ENCODE results near the gene C17orf58.
"Not testable (repeated sequence)": the region's sequence is repeated elsewhere in the genome, so short reads cannot be mapped to it uniquely, and the experiment has no call there.

Gene C17orf58

GRCh38 chr17:68011199-68011665 is 15.0 kb upstream of the C17orf58 start:
- in situ Hi-C loops (cut with MboI; ENCODE audit: low pct_unique_long_range_greater_than_20kb, low sequenced_read_pairs): no loop called here
- DNase-seq: peak; percentile 68

DNA sequence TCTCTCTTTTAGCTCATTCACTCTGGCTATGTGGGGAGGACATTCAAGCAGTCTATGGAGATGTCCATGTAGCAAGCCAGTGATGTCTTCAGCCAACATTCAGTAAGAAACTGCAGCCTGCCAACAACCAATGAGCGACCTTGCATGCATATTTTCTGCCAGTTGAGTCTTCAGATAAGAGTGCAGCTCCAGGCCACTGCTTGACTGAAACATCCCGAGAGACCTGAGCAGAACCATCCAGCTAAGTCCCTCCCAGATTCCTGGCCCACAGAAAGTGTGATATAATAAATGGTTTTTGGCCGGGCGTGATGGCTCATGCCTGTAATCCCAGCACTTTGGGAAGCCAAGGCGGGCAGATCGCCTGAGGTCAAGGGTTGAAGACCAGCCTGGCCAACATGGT is 10.5 kb upstream of the C17orf58 start:
- in situ Hi-C loops (cut with MboI; ENCODE audit: low pct_unique_long_range_greater_than_20kb, low sequenced_read_pairs): no loop called here
- no peak for DNase-seq

- in situ Hi-C loops (cut with MboI; ENCODE audit: low pct_unique_long_range_greater_than_20kb, low sequenced_read_pairs): no loop called here
- no peak for DNase-seq
Observed at GRCh38 chr17:68004201-68004600, 7.9 kb upstream of the C17orf58 start.

- in situ Hi-C loops (cut with MboI; ENCODE audit: low pct_unique_long_range_greater_than_20kb, low sequenced_read_pairs): no loop called here
- no peak for DNase-seq
Observed at GRCh38 chr17:67999291-67999911, 3.1 kb upstream of the C17orf58 start.

- in situ Hi-C loops (cut with MboI; ENCODE audit: low pct_unique_long_range_greater_than_20kb, low sequenced_read_pairs): no loop called here
Observed at GRCh38 chr17:67998466-67998865, 2.2 kb upstream of the C17orf58 start.

DNA sequence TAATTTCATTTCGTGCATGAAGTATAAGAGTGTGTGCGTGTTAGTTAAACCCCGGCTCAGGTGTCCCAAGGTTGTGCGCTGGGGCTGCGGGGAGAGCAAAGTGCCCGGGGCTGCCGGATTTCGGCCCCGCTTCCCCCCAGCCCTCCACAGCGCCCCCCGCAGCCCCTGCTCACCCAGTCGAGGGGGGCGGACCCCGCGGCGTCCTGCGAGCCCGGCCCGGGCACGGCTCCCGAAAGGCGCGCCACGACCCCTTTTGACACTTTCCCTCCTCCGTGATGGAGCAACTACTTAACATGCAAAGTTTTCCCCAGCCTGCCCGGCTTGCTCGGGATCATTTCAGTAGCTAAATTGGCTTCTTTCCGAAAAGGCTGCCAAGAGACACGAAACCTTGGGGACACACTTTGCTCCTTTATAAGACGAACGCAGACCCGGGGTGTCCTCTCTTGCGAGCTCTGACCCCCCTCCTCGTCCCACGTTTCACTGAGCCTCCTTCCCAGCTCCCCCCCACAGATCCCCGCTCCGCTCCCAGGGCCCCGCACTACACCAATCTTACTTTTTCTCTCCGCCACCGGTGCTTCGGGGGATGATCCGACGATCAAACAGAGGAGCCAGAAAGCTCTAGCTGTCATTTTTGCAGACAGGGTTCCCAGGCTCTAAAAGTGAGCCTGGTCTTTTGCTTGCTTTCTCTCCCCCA is 552 bp downstream of the C17orf58 start:
- in situ Hi-C loops (cut with MboI; ENCODE audit: low pct_unique_long_range_greater_than_20kb, low sequenced_read_pairs): no loop called here
- peak; percentile 41 for DNase-seq

More at GRCh38 chr17:67998466-67998865, 2.2 kb upstream of the C17orf58 start:
- no peak for DNase-seq

GRCh38 chr17:67994817-67995569 is 1.3 kb downstream of the C17orf58 start:
- no peak for DNase-seq
- in situ Hi-C loops (cut with MboI; ENCODE audit: low pct_unique_long_range_greater_than_20kb, low sequenced_read_pairs): no loop called here

DNA sequence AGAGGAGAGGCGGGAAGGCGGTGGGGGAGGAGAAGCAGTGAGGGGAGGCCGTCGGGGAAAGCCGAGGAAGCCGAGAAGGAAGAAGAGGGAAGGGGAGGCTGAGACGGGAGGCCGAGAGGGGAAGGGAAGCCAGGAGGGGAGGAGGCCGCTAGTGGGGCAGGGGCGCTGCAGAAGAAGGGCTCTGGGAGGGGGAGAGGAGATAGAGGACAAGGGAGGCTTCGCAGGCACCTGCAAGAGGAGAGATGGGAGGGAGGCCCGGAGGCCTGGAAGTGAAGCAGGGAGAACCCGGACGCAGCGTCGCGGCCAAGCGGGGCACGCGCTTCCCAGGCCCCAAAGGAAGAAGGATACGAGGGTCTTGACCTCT is 2.3 kb downstream of the C17orf58 start:
- DNase-seq: peak; percentile 49
- in situ Hi-C loops (cut with MboI; ENCODE audit: low pct_unique_long_range_greater_than_20kb, low sequenced_read_pairs): no loop called here

DNA sequence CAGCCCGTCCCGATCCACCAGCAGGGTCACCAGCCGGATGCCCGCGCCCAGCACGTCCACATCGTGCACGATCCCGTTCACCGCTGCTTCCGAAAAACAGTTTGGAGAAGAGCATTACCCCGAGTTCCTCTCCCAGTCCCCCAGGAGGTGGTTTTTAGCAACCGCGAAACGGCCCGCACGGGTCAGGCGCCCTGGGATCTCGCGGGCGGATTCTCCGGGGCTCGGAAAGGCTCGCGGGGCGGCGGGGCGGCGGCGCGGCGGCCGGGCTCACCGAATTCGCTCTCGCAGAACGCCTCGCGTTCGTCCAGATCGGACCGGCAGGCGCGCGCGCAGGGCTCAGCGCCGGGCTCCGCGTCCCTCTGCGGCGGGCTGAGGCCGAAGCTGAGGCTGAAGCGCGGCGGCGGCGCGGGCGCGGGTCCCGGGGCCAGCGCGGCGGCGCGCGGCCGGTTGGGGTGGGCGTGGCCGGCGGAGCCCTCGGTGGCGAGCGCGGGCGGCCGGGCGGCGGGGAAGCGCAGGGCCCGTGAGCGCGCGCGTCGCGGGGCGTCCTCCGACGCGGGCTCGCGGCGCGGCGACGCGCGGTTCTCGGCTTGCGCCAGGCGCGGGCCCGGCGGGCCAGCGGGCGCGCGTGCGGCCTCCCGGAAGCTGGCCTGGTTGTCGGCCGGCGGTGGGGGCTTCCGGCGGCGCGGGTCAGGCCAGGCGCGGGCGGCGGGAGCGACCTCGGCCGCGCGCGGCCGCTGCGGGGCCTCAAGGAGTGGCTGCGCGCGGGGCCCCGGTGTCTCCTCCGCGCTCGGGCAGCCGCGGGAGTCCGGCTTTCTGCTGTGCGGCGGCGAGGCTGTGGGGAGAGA is 2.9 kb downstream of the C17orf58 start:
- in situ Hi-C loops (cut with MboI; ENCODE audit: low pct_unique_long_range_greater_than_20kb, low sequenced_read_pairs): no loop called here
- DNase-seq: peak; percentile 78

- no peak for DNase-seq
- in situ Hi-C loops (cut with MboI; ENCODE audit: low pct_unique_long_range_greater_than_20kb, low sequenced_read_pairs): no loop called here
Observed at GRCh38 chr17:67992548-67993152, 3.6 kb downstream of the C17orf58 start.

DNA sequence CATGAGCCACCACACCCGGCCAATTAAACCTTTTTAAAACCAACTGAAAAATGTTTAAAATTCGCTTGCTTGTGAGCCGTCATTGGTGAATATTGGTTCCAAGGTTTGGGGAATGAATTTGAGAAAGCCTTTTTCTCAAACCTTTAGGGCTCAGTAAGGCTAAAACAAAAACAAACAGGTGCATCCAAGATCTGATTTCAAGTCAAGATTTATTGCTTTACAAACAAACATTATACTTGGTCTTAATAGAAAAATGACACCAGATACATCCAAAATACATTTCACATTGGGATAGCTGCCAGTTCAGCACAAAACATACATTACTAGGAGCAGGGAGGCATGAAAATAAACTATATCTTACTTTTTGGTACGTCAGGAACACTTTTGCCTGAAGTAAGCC is 5.4 kb downstream of the C17orf58 start:
- in situ Hi-C loops (cut with MboI; ENCODE audit: low pct_unique_long_range_greater_than_20kb, low sequenced_read_pairs): no loop called here
- DNase-seq: no peak

GRCh38 chr17:67983383-67983688 is 12.9 kb downstream of the C17orf58 start:
- in situ Hi-C loops (cut with MboI; ENCODE audit: low pct_unique_long_range_greater_than_20kb, low sequenced_read_pairs): no loop called here
- DNase-seq: no peak

DNA sequence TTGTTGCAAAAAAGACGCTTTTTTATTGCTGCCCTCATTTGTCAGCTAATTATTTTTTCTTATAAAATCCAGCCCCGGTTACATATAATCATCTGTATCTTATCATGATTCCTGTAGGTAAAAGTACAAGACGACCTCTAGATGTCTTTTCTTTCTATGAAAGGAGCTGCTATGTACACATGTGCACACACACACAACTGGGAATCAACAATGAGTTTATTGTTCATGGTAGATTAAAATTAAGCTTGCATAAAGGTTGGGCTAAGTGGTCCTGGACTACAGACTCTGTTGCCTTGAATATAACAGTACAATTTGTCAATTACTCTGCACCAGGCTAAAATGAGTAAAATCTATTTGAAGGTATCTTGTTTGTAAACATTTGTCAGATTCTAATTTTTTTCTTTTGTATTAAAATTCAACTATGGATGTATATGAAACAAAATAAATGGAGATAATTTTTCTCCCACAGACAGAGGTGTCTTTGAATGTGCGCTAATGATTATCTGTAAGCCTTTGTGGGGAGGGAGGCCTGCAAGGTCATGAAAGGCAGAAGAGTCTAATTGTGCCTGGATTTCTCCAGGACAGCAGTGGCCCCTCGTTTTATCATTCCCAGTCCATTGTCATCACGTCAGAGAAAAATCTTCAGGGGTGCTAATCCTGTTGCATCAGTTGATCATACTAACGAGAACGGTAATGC is 13.4 kb downstream of the C17orf58 start:
- in situ Hi-C loops (cut with MboI; ENCODE audit: low pct_unique_long_range_greater_than_20kb, low sequenced_read_pairs): no loop called here
- no peak for DNase-seq

DNA sequence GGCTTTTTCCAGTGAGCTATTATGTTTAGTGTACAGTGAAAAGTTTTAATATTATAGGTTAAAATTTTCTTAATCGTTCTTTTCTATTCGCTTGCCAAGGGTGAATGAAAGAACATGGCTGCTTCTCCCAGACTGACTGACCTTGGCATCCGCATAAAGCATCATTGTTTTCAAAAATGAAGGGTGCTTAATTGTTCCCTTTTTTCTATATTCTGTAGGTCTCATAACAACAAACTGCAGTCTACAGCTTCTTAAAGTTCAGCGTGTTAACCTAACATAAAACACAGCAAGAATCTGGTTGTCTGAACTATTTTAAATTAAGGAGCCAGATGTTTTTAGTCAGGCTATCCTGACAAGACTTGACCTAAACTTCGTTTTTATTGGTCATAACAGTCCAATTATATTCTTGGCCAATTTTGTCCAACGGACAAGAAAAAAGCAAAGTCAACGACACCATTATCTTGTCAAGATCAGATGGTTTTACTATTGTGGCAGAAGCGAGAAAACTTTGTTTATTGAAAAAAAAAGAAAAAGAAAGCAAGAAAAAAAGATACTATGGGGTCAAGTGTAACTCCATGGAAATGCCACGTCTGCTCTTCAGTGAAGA is 14.1 kb downstream of the C17orf58 start:
- in situ Hi-C loops (cut with MboI; ENCODE audit: low pct_unique_long_range_greater_than_20kb, low sequenced_read_pairs): no loop called here
- DNase-seq: no peak

DNA sequence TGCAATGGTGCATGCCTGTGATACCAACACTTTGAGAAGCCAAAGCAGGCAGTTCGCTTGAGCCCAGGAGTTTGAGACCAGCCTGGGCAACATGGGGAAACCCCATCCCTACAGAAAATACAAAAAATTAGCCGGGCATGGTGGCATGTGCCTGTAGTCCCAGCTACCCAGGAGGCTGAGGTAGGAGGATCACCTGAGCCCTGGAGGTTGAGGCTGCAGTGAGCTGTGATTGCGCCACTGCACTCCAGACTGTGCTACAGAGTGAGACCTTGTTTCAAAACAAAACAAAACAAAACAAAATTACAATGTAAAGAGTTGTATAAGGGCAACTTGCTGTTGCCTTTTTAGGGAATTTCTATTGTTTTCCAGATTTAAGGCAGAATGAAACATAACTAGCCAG is 15.4 kb downstream of the C17orf58 start:
- in situ Hi-C loops (cut with MboI; ENCODE audit: low pct_unique_long_range_greater_than_20kb, low sequenced_read_pairs); DNase-seq: not testable (repeated sequence)

GRCh38 chr17:67980456-67980855 is 15.8 kb downstream of the C17orf58 start:
- in situ Hi-C loops (cut with MboI; ENCODE audit: low pct_unique_long_range_greater_than_20kb, low sequenced_read_pairs): no loop called here
- DNase-seq: no peak

DNA sequence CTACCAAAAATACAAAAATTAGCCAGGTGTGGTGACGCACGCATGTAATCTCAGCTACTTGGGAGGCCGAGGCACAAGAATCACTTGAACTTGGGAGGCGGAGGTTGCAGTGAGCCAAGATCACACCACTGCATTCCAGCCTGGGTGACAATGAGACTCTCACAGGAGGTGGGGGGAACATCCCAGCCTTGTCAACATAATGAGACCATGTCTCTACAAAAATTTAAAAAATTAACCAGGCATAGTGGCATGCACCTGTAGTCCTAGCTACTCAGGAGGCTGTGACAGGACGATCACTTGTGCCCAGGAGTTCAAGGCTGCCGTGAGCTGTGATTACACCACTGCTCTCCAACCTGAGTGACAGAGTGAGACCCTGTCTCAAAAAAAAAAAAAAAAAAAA is 20.0 kb downstream of the C17orf58 start:
- DNase-seq; in situ Hi-C loops (cut with MboI; ENCODE audit: low pct_unique_long_range_greater_than_20kb, low sequenced_read_pairs): not testable (repeated sequence)

GRCh38 chr17:67974598-67975066 is 21.6 kb downstream of the C17orf58 start:
- in situ Hi-C loops (cut with MboI; ENCODE audit: low pct_unique_long_range_greater_than_20kb, low sequenced_read_pairs): no loop called here
- no peak for DNase-seq

Measured in KBM-7 (cell line).